DND-41 (cell line): ENCODE measurements around the gene RBM23.

Source experiments
- ATAC-seq: fragments of 200-7000 bp; cut with Tn5 transposase; 3 replicates; pipeline ENCODE4 v1.9.1; 2021; ENCODE audit warnings: low read depth; ENCODE audit not compliant: insufficient read depth
- DNase-seq: peaks from one replicate; pipeline ENCODE4 v3.0.0-alpha.2; 2020
- H2AFZ ChIP-seq: 2 replicates; pipeline ENCODE4 v1.6.0; 2012; ENCODE audit warnings: low read depth, low read length
- H3K27ac ChIP-seq: 2 replicates; pipeline ENCODE4 v1.5.1; 2012; ENCODE audit warnings: low read length, inconsistent platforms
- H3K27me3 ChIP-seq: fragments of 200-600 bp; sonication (generic); 2 replicates; pipeline ENCODE4 v1.6.0; 2012; ENCODE audit warnings: low read length, mild to moderate bottlenecking, inconsistent platforms; ENCODE audit not compliant: insufficient read depth, poor library complexity
- H3K36me3 ChIP-seq: 2 replicates; pipeline ENCODE4 v1.5.1; 2012; ENCODE audit warnings: low read length, inconsistent platforms; ENCODE audit not compliant: insufficient read depth
- H3K4me1 ChIP-seq: 2 replicates; pipeline ENCODE4 v1.5.1; 2012; ENCODE audit warnings: mild to moderate bottlenecking, low read length; ENCODE audit not compliant: insufficient read depth
- H3K4me2 ChIP-seq: 2 replicates; pipeline ENCODE4 v1.6.0; 2012; ENCODE audit warnings: mild to moderate bottlenecking, moderate library complexity, low read length, inconsistent platforms; ENCODE audit not compliant: insufficient read depth
- H3K4me3 ChIP-seq, 2 experiments: fragments of 200-600 bp in 1 of 2; shearing (Covaris generic) in 1 of 2; 2 replicates each; pipeline ENCODE4 v1.5.1; 2012 to 2016; ENCODE audit warnings: inconsistent platforms in 2 of 2, low read length in 2 of 2, mild to moderate bottlenecking in 2 of 2, low read depth in 1 of 2, moderate library complexity in 1 of 2
- H3K79me2 ChIP-seq: 2 replicates; pipeline ENCODE4 v1.6.0; 2012; ENCODE audit warnings: low read length, inconsistent platforms; ENCODE audit not compliant: insufficient read depth
- H3K9ac ChIP-seq: 2 replicates; pipeline ENCODE4 v1.6.0; 2012; ENCODE audit warnings: low read depth, mild to moderate bottlenecking, inconsistent platforms, low read length, moderate library complexity
- H3K9me3 ChIP-seq: 2 replicates; pipeline ENCODE4 v1.5.1; 2012; ENCODE audit warnings: low read length, moderate library complexity, mild to moderate bottlenecking, inconsistent platforms; ENCODE audit not compliant: insufficient read depth, severe bottlenecking
- H4K20me1 ChIP-seq: 2 replicates; pipeline ENCODE4 v1.6.0; 2012; ENCODE audit warnings: low read length; ENCODE audit not compliant: insufficient read depth
- CTCF ChIP-seq: IDR thresholded peaks from 2 replicates; pipeline ENCODE4 v1.5.1; 2012; ENCODE audit warnings: borderline replicate concordance, low read length, moderate library complexity, mild to moderate bottlenecking; ENCODE audit not compliant: poor library complexity, severe bottlenecking; ENCODE audit errors: extremely low read depth
- EZH2 ChIP-seq: IDR thresholded peaks from 3 replicates; pipeline ENCODE4 v1.6.1; 2012; ENCODE audit warnings: borderline replicate concordance, low read depth, mild to moderate bottlenecking, moderate library complexity, low read length, inconsistent platforms; ENCODE audit not compliant: severe bottlenecking

The RBM23 gene

DNA sequence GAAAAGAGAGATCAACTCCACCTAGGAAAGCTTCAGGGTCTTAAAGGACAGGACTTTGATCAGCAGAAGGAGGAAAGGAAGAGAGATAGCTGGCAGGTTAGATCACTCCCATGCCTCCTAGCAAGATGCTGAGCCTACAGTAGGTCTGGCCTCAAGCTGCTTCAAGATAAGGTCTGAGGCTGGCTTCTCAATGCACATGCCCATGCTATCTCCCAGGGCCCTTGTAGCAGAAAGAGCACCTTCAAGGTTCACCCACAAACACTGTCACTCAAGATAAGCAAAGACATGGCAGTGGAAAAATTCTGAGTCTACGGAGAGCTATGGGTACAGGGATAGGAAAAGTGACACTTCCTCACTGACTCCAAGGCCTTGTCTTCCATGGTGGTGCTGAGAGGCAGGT is 21.6 kb downstream of the RBM23 start:
- Histone ChIP-seq H3K27ac (no peak overlapping the region), H3K9ac (no peak overlapping the region), H3K4me2 (no peak overlapping the region), H2AFZ (no peak overlapping the region), H3K36me3 (peaks cover 35% of the 10 kb centered on the region), H4K20me1 (peaks cover 9% of the 10 kb centered on the region; the same call in 1 of the 2 replicates), H3K9me3 (no peaks in the 10 kb centered on the region), H3K79me2 (no peaks in the 10 kb centered on the region), H3K27me3 (no peaks in the 10 kb centered on the region), H3K4me3 (no peak overlapping the region), H3K4me1 (no peaks in the 10 kb centered on the region)
- DNase-seq = no peak
- no peak for TF ChIP-seq EZH2
- no peak for ATAC-seq

DNA sequence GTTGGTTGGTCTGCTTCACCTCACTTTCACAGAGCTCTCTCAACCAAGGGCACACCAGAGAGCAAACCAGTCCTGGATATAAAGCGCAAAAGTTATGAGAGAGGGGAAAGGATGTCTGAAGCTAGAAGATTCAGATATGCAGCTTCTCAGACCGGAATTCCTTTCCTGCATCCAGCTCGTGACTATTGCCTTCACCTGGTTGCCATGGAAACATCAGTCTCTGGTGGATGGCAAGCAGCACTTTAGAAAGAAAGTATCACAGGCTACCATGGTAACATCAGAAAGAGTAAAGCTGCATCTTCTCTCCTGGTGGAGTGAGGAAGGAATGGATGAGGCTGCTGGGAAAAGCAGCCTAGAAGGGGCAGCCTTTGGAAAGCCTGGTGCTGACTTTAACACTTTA is 22.2 kb downstream of the RBM23 start:
- Histone ChIP-seq H3K27ac (no peak overlapping the region), H3K4me2 (no peak overlapping the region), H3K4me1 (no peaks in the 10 kb centered on the region), H3K27me3 (no peaks in the 10 kb centered on the region), H2AFZ (no peak overlapping the region), H3K9me3 (no peaks in the 10 kb centered on the region), H3K4me3 (no peak overlapping the region), H4K20me1 (peaks cover 9% of the 10 kb centered on the region; the same call in 1 of the 2 replicates), H3K79me2 (no peaks in the 10 kb centered on the region), H3K9ac (no peak overlapping the region), H3K36me3 (peaks cover 29% of the 10 kb centered on the region)
- no peak for TF ChIP-seq CTCF
- TF ChIP-seq EZH2 = no peak
- ATAC-seq (no peak), DNase-seq (no peak)

DNA sequence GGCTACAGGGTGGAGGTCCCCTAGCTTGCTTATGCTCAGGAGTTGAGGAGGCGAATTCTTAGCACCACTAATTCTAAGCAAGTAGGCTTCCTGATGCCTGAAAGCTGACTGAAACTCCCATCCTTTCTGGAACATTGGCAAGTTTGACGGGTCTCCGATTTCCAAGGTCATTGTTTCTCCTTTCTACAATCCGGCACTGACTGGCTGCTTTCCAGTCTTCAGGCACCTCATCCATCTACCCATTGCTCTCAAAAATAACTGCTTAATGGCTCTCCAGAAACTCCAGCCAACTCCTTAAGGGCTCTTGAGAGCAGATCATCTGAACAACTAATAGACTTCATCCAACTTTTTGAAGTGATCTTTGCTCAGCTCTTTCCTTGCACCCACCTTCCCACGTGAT is 22.6 kb downstream of the RBM23 start:
- H3K9me3 ChIP-seq = no peaks in the 10 kb centered on the region
- no peak overlapping the region for H3K4me2 ChIP-seq
- H3K4me3 ChIP-seq = no peak overlapping the region
- no peak overlapping the region for H2AFZ ChIP-seq
- no peaks in the 10 kb centered on the region for H3K79me2 ChIP-seq
- H3K27me3 ChIP-seq = no peaks in the 10 kb centered on the region
- no peak overlapping the region for H3K9ac ChIP-seq
- no peak for ATAC-seq
- peaks cover 9% of the 10 kb centered on the region; the same call in 1 of the 2 replicates for H4K20me1 ChIP-seq
- no peak overlapping the region for H3K27ac ChIP-seq
- DNase-seq = no peak
- H3K36me3 ChIP-seq = peaks cover 25% of the 10 kb centered on the region
- TF ChIP-seq EZH2 = no peak
- TF ChIP-seq CTCF = no peak
- H3K4me1 ChIP-seq = no peaks in the 10 kb centered on the region

DNA sequence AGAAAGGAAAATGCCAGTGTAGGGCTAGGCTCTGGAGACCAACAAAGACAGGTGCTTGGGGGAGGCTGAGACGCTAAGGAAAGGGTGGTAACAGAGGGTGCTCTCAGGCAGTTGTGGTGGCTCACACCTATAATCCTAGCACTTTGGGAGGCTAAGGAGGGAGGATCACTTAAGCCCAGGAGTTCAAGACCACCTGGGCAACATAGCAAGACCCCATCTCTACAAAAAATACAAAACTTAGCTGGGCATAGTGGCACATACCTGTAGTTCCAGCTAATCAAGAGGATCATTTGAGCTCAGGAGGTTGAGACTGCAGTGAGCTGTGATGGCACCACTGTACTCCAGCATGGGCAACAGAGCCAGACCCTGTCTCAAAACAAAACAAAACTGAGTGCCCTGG is 23.5 kb downstream of the RBM23 start:
- 0 out of 2 replicates have a peak, but pooled peaks cover 4% of the 10 kb centered on the region for H4K20me1 ChIP-seq
- H3K4me3 ChIP-seq = no peak overlapping the region
- no peaks in the 10 kb centered on the region for H3K4me1 ChIP-seq
- H2AFZ ChIP-seq = no peak overlapping the region
- H3K4me2 ChIP-seq = no peak overlapping the region
- H3K79me2 ChIP-seq = no peaks in the 10 kb centered on the region
- peaks cover 15% of the 10 kb centered on the region for H3K36me3 ChIP-seq
- H3K27me3 ChIP-seq = no peaks in the 10 kb centered on the region
- DNase-seq (no peak), ATAC-seq (no peak)
- H3K9ac ChIP-seq = no peak overlapping the region
- no peak for TF ChIP-seq EZH2
- TF ChIP-seq CTCF = no peak
- H3K9me3 ChIP-seq = no peaks in the 10 kb centered on the region
- no peak overlapping the region for H3K27ac ChIP-seq
